Stimulated activated CD8-positive, alpha-beta memory T cell treated with anti-CD3 and anti-CD28 coated beads, Interleukin-15, amount 100 ng/mL, for 1 hour (primary cell): ENCODE results near the gene VIPR2.

Experiments used
- DNase-seq: peaks from one replicate; pipeline ENCODE4 v3.0.0-alpha.2; 2020; ENCODE audit warnings: low read depth

Gene VIPR2

GRCh38 chr7:159119851-159120539 is 24.7 kb downstream of the VIPR2 start:
- no peak for DNase-seq

- no peak for DNase-seq
Observed at GRCh38 chr7:159119026-159119741, 25.5 kb downstream of the VIPR2 start.

- DNase-seq, result no peak
Observed at GRCh38 chr7:159118623-159119022, 26.0 kb downstream of the VIPR2 start.

GRCh38 chr7:159118197-159118595 is 26.5 kb downstream of the VIPR2 start:
- no peak for DNase-seq

GRCh38 chr7:159117366-159118196 is 27.1 kb downstream of the VIPR2 start:
- no peak for DNase-seq

GRCh38 chr7:159116581-159117339 is 27.9 kb downstream of the VIPR2 start:
- DNase-seq, result no peak

- DNase-seq, result no peak
Observed at GRCh38 chr7:159115601-159116501, 28.8 kb downstream of the VIPR2 start.

- DNase-seq, result no peak
Observed at GRCh38 chr7:159114981-159115380, 29.7 kb downstream of the VIPR2 start.

- DNase-seq, result no peak
Observed at GRCh38 chr7:159114096-159114495, 30.6 kb downstream of the VIPR2 start.

GRCh38 chr7:159113056-159113455 is 31.6 kb downstream of the VIPR2 start:
- no peak for DNase-seq

GRCh38 chr7:159112136-159113011 is 32.3 kb downstream of the VIPR2 start:
- no peak for DNase-seq

- no peak for DNase-seq
Observed at GRCh38 chr7:159109653-159110035, 35.0 kb downstream of the VIPR2 start.

- DNase-seq, result no peak
Observed at GRCh38 chr7:159108941-159109652, 35.6 kb downstream of the VIPR2 start.

- no peak for DNase-seq
Observed at GRCh38 chr7:159108491-159108890, 36.2 kb downstream of the VIPR2 start.

- DNase-seq, result no peak
Observed at GRCh38 chr7:159107161-159107892, 37.3 kb downstream of the VIPR2 start.

- DNase-seq, result no peak
Observed at GRCh38 chr7:159105832-159106811, 38.5 kb downstream of the VIPR2 start.

- DNase-seq, result no peak
Observed at GRCh38 chr7:159105066-159105780, 39.4 kb downstream of the VIPR2 start.
